ENCODE results near the gene ETNPPL.

Gene ETNPPL

DNA sequence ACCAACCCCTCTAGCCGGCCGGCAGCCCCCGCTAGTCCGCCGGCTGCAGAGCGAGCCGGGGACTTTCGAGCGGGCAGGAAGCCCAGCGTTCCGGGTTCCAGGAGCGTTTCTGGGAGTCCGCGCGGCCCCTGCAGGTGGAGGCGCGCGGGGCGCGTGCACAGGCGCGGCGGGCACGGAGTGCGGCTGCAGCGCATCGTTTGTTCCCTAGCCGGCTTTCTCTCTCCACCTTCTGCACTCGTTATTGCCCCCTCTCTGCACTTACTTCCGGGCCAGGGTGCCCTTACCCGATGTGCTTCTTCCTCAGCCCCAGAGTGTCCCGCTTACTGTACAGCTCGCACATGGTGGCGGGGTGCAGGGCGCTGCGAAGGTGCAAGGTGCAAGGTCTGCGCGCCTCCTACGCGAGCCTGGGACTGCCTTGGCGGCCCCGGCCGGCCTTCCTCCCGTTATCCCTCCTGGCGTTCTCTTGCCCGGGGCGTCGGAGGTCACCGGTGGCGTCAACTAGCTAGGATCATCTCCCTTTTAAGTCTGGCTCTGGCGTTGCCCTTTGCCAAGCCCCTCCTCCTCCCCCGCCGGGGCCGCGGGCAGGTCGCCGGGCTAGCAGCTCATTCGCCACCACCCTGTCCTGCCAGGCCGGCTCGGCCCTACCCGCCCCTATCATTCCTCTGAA lies at the start of gene ETNPPL:
Gene ETNPPL, minus strand, starts transcription at position 495 of the 667 bp plus-strand sequence. Its CDS starts 155 bp downstream, at position 340.
- peak in 1 of 2 donors; percentile 6 for DNase-seq (ENCODE audit: low read depth in 2 of 2)
- H3K4me3 ChIP-seq (replicated peaks in 1 of 2; ENCODE audit: low read depth in 2 of 2, low read length in 2 of 2), result peak within 1 kb of the TSS; percentile 46 to 50
- TF ChIP-seq, protein P1, sequence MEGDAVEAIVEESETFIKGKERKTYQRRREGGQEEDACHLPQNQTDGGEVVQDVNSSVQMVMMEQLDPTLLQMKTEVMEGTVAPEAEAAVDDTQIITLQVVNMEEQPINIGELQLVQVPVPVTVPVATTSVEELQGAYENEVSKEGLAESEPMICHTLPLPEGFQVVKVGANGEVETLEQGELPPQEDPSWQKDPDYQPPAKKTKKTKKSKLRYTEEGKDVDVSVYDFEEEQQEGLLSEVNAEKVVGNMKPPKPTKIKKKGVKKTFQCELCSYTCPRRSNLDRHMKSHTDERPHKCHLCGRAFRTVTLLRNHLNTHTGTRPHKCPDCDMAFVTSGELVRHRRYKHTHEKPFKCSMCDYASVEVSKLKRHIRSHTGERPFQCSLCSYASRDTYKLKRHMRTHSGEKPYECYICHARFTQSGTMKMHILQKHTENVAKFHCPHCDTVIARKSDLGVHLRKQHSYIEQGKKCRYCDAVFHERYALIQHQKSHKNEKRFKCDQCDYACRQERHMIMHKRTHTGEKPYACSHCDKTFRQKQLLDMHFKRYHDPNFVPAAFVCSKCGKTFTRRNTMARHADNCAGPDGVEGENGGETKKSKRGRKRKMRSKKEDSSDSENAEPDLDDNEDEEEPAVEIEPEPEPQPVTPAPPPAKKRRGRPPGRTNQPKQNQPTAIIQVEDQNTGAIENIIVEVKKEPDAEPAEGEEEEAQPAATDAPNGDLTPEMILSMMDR (IDR thresholded peaks at IDR 0.05; ENCODE audit: low read depth, low read length), result no peak

DNA sequence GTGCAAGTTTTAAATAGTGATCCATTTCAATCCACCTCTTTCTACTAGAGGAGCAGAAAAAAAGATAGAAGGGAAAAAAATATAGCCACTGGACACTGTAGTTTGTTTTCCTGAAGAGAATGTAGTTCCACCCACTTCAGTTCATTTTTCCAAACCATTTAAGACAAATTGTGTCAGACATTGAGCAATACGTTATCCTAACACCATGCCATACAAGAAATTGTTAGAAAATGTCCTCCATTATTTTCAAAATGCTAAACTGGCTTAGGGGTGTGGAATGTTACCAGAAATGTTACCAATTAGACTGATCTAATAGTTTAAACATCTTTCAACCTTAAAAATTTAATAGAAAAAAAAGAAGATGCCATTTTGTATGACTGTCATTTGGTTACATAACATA lies 48.6 kb upstream of the ETNPPL start:
- TF ChIP-seq, protein P1 (IDR thresholded peaks at IDR 0.05; ENCODE audit: low read depth, low read length), result no peak
- no peak for DNase-seq (ENCODE audit: low read depth in 2 of 2)
- H3K4me3 ChIP-seq (replicated peaks in 1 of 2; ENCODE audit: low read depth in 2 of 2, low read length in 2 of 2), result no peak overlapping the region

DNA sequence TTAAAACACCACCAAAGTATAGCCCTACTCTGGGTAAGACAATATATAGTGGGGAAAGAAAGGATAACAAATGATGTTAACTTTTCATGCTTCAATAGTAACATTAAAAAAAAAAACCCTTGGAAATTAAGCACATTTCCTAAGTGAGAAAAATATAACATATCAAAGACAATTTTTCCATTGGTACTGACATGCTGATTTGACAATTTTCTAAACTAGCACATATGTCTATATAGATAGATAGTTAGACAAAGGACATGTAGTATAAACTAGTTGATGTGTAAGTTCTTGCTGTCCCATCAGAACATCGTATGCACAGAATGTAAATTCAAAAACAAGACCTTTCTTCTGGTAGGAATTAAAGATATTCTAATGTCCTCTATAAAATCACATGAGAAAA lies 47.2 kb upstream of the ETNPPL start:
- TF ChIP-seq, protein P1 (IDR thresholded peaks at IDR 0.05; ENCODE audit: low read depth, low read length), result no peak
- DNase-seq (ENCODE audit: low read depth in 2 of 2), result no peak

DNA sequence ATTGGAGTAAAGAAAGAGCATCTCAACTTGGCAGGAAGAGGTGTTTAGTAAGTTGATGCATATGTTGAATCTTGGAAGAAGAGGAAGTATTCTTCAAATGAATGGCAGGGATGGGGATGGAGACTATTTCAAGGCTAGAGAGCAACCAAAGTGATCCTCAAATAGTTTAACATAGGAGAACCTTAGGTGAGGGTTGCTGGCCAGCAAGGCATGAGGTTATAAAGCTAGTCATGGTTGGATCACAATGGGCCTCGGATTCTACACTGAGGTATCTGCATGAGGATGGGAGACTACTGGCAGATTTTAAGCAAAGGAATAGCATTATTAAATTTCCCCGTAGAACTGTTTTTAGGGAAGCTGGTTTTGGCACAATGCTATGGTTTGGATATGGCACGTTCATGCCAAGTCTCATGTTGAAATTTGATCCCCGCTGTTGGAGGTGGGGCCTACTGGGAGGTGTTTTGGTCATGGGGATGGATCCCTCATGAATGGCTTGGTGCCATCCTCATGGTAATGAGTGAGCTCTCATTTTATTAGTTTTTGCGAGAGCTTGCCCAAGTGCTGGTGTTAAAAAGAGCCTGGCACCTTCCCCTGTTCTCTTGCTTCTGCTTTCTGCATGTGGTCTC lies 41.9 kb upstream of the ETNPPL start:
- DNase-seq (ENCODE audit: low read depth in 2 of 2), result no peak
- H3K4me3 ChIP-seq (replicated peaks in 1 of 2; ENCODE audit: low read depth in 2 of 2, low read length in 2 of 2), result no peak overlapping the region
- TF ChIP-seq, protein P1 (IDR thresholded peaks at IDR 0.05; ENCODE audit: low read depth, low read length), result no peak

More for the DNA sequence above, 47.2 kb upstream of the ETNPPL start:
- H3K4me3 ChIP-seq (replicated peaks in 1 of 2; ENCODE audit: low read depth in 2 of 2, low read length in 2 of 2), result no peak overlapping the region

DNA sequence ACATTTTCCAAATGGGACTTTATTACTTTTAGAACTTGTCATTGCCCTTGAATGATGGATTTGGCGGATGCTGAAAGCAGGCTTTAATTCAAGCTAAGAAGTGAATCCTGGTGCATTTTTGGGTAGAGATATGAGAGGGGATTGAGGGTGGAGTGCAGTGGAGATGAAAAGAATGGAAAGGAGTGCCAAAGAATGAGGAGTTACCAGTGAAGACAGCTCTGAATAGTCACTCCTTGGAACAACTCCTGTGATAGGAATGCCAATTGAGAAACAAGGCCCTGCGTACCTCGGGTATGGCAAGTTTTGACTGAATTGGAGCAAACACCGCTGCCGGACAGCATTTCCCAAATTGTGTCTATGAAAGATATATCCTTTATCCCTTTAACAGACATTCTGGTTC lies 36.5 kb upstream of the ETNPPL start:
- no peak overlapping the region for H3K4me3 ChIP-seq (replicated peaks in 1 of 2; ENCODE audit: low read depth in 2 of 2, low read length in 2 of 2)
- TF ChIP-seq, protein P1 (IDR thresholded peaks at IDR 0.05; ENCODE audit: low read depth, low read length), result no peak
- DNase-seq (ENCODE audit: low read depth in 2 of 2), result no peak

DNA sequence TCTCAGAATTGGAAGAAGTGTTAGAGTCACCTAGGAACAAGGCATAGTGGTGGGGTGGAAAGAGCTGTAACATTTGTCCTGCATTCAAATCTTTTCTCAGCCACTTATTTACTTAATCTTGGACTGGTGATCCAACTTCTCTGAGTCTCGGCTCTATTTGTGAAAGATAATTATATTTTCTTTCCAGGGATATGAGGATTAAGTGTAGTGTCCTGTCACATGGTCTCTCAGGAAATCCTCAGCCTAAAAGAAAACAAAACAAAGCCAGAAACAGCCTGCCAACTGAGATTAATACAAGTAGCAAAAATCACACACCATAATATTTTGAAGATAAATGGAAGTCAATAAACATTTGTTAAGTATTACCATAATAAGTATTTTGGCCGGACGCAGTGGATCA lies 33.3 kb upstream of the ETNPPL start:
- H3K4me3 ChIP-seq (replicated peaks in 1 of 2; ENCODE audit: low read depth in 2 of 2, low read length in 2 of 2), result no peak overlapping the region
- DNase-seq (ENCODE audit: low read depth in 2 of 2), result no peak

More for the DNA sequence above, 33.3 kb upstream of the ETNPPL start:
- TF ChIP-seq, protein P1 (IDR thresholded peaks at IDR 0.05; ENCODE audit: low read depth, low read length), result no peak
